Liver (tissue), 9 donors: Measurements from ENCODE around the gene CRLF1. TPM values are rescaled to one million over a fixed set of nuclear protein-coding genes. Genes with fewer than 3 reads are reported as not detected.

Experiments used
- DNase-seq: peaks from one replicate; pipeline ENCODE4 v3.0.0-alpha.2; 2017; ENCODE audit warnings: low spot score
- H3K27ac ChIP-seq, 2 donors: one replicate each; pipeline ENCODE4 v1.7.0; 2013; ENCODE audit warnings: inconsistent platforms in 2 of 2, low read length in 2 of 2, control low read depth in 1 of 2, low read depth in 1 of 2, mild to moderate bottlenecking in 1 of 2
- H3K27me3 ChIP-seq, 4 donors: one replicate each; pipeline versions ENCODE4 v1.6.1 to v1.7.0; 2013; ENCODE audit warnings: low read length in 3 of 4, inconsistent platforms in 1 of 4, mild to moderate bottlenecking in 1 of 4, moderate library complexity in 1 of 4; ENCODE audit not compliant: control insufficient read depth in 4 of 4, insufficient read depth in 4 of 4
- H3K36me3 ChIP-seq, 4 donors: one replicate each; pipeline versions ENCODE4 v1.6.1 to v1.7.0; 2013; ENCODE audit warnings: low read length in 3 of 4, mild to moderate bottlenecking in 3 of 4, low read depth in 1 of 4, moderate library complexity in 1 of 4; ENCODE audit not compliant: control insufficient read depth in 4 of 4, insufficient read depth in 3 of 4
- H3K4me1 ChIP-seq, 4 donors: one replicate each; pipeline versions ENCODE4 v1.6.1 to v1.7.0; 2013; ENCODE audit warnings: low read length in 3 of 4, mild to moderate bottlenecking in 3 of 4, moderate library complexity in 1 of 4; ENCODE audit not compliant: control insufficient read depth in 4 of 4, insufficient read depth in 4 of 4
- H3K4me3 ChIP-seq, 3 donors: one replicate each; pipeline versions ENCODE4 v1.6.1 to v1.7.0; 2013; ENCODE audit warnings: low read length in 3 of 3, control low read depth in 1 of 3, low read depth in 1 of 3, mild to moderate bottlenecking in 1 of 3
- H3K9ac ChIP-seq, 2 donors: one replicate each; pipeline ENCODE4 v1.7.0; 2013; ENCODE audit warnings: low read length in 2 of 2, mild to moderate bottlenecking in 2 of 2, moderate library complexity in 2 of 2, control low read depth in 1 of 2, low read depth in 1 of 2
- H3K9me3 ChIP-seq, 4 donors: one replicate each; pipeline versions ENCODE4 v1.6.1 to v1.7.0; 2013; ENCODE audit warnings: low read length in 3 of 4; ENCODE audit not compliant: control insufficient read depth in 4 of 4
- ATF3 ChIP-seq: IDR thresholded peaks from 2 replicates; pipeline ENCODE4 v1.6.1; 2016; ENCODE audit warnings: antibody characterized with exemption
- CTCF ChIP-seq: fragments of 150-350 bp; IDR thresholded peaks from 2 replicates; pipeline ENCODE4 v1.5.1; 2017; ENCODE audit warnings: improper control_type of control experiment, low read depth, low read length; ENCODE audit not compliant: missing input control
- GABPA ChIP-seq, 2 donors: IDR thresholded peaks in 1 of 2; conservative IDR thresholded peaks in 1 of 2; 2 replicates each; pipeline ENCODE4 v1.6.1; 2016; ENCODE audit warnings: antibody characterized with exemption in 2 of 2, mild to moderate bottlenecking in 1 of 2, moderate library complexity in 1 of 2
- HNF4A ChIP-seq, 2 donors: conservative IDR thresholded peaks; 2 replicates each; pipeline ENCODE4 v1.6.1; 2016; ENCODE audit warnings: antibody characterized with exemption in 2 of 2, mild to moderate bottlenecking in 2 of 2
- HNF4G ChIP-seq: IDR thresholded peaks from 2 replicates; pipeline ENCODE4 v1.6.1; 2016; ENCODE audit warnings: antibody characterized with exemption
- JUND ChIP-seq, 2 donors: IDR thresholded peaks; 2 replicates each; pipeline ENCODE4 v1.6.1; 2016; ENCODE audit warnings: antibody characterized with exemption in 2 of 2
- MAX ChIP-seq: IDR thresholded peaks from 2 replicates; pipeline ENCODE4 v1.6.1; 2016; ENCODE audit warnings: antibody characterized with exemption
- NR2F2 ChIP-seq: IDR thresholded peaks from 2 replicates; pipeline ENCODE4 v1.6.1; 2016; ENCODE audit warnings: antibody characterized with exemption
- RAD21 ChIP-seq, 2 donors: IDR thresholded peaks; 2 replicates each; pipeline ENCODE4 v1.6.1; 2016; ENCODE audit warnings: antibody characterized with exemption in 2 of 2, mild to moderate bottlenecking in 2 of 2
- REST ChIP-seq: IDR thresholded peaks from 2 replicates; pipeline ENCODE4 v1.6.1; 2016; ENCODE audit warnings: antibody characterized with exemption, mild to moderate bottlenecking
- RXRA ChIP-seq, 2 donors: IDR thresholded peaks; 2 replicates each; pipeline ENCODE4 v1.6.1; 2017 to 2018; ENCODE audit warnings: antibody characterized with exemption in 2 of 2, mild to moderate bottlenecking in 1 of 2
- SP1 ChIP-seq: IDR thresholded peaks from 2 replicates; pipeline ENCODE4 v1.6.1; 2018; ENCODE audit warnings: antibody characterized with exemption, mild to moderate bottlenecking
- TAF1 ChIP-seq: conservative IDR thresholded peaks from 2 replicates; pipeline ENCODE4 v1.6.1; 2016; ENCODE audit warnings: antibody characterized with exemption, mild to moderate bottlenecking
- ZBTB33 ChIP-seq: IDR thresholded peaks from 2 replicates; pipeline ENCODE4 v1.6.1; 2016; ENCODE audit warnings: antibody characterized with exemption
- WGBS: extraction: QIAGEN DNeasy Blood & Tissue Kit; methylation state at CpG from one replicate; pipeline ENCODE4 v1.1.7; 2013; 5-methylcytosine and 5-hydroxymethylcytosine counted together
- polyA plus RNA-seq, 2 donors: library from polyadenylated mRNA; stranded (reverse) in 1 of 2; unstranded in 1 of 2; fragments of 200-250 nt in 1 of 2; fragments of >200 nt in 1 of 2; fragmentation: Nextera tagmentation in 1 of 2; extraction: Ambion mirVana in 1 of 2; gene quantifications; one replicate each; pipeline versions ENCODE4 v1.2.1 to v1.2.3, GENCODE V29; 2013 to 2015
- total RNA-seq, 2 donors: library from RNA; depleted of rRNA; stranded (reverse); fragments of >200 nt; gene quantifications; one replicate each; pipeline ENCODE4 v1.2.3, GENCODE V29; 2014
- donor health status: healthy.
- donor health status: healthy.
- donor health status: healthy.
- donor health status: healthy.
- donor health status: healthy.

CRLF1 gene
- total and polyA plus RNA-seq, 4 donors: 0.49 to 1.9 (median 1.6) TPM; not detected in 1

- Histone ChIP-seq H3K27ac (no peak overlapping the region), H3K4me3 (no peak overlapping the region), H3K9me3 (no peaks in the 10 kb centered on the region), H3K4me1 (peaks cover 6 to 11% (median 9%) of the 10 kb centered on the region in 4 donors), H3K36me3 (no peaks in the 10 kb centered on the region), H3K9ac (no peak overlapping the region), H3K27me3 (peaks cover 0 to 5% (median under 1%) of the 10 kb centered on the region in 4 donors)
- DNase-seq: peak; percentile 74
- peak in 1 of 2 donors; percentile 48 for TF ChIP-seq RXRA (IDR thresholded peaks at IDR 0.05)
- TF ChIP-seq ZBTB33: no peak
- no peak for TF ChIP-seq HNF4G
- TF ChIP-seq CTCF: no peak
- no peak for TF ChIP-seq GABPA (IDR thresholded peaks at IDR 0.05 in 1 of 2, conservative IDR thresholded peaks at IDR 0.05 in 1 of 2)
- no peak for TF ChIP-seq TAF1
- TF ChIP-seq RAD21 (IDR thresholded peaks at IDR 0.05): no peak
- no peak for TF ChIP-seq SP1
- WGBS: 26% methylated on average over 21 of the region's 21 CpGs
Measured at GRCh38 chr19:18596752-18597157, 9.8 kb downstream of the CRLF1 start.

- Histone ChIP-seq H3K4me1 (peaks cover 6 to 11% (median 9%) of the 10 kb centered on the region in 4 donors), H3K27ac (no peak overlapping the region), H3K27me3 (peaks cover 0 to 5% (median under 1%) of the 10 kb centered on the region in 4 donors), H3K4me3 (no peak overlapping the region), H3K9me3 (no peaks in the 10 kb centered on the region), H3K9ac (no peak overlapping the region), H3K36me3 (peaks cover 0 to 3% (median 1%) of the 10 kb centered on the region in 4 donors)
- no peak for DNase-seq
- WGBS: 82% methylated on average over 6 of the region's 6 CpGs
- TF ChIP-seq JUND (IDR thresholded peaks at IDR 0.05): no peak
- TF ChIP-seq NR2F2: no peak
- no peak for TF ChIP-seq HNF4A (conservative IDR thresholded peaks at IDR 0.05)
- TF ChIP-seq TAF1: no peak
Measured at GRCh38 chr19:18595475-18595874, 11.1 kb downstream of the CRLF1 start.

GRCh38 chr19:18594824-18595373 is 11.7 kb downstream of the CRLF1 start:
- H3K36me3 ChIP-seq: peaks cover 0 to 3% (median 1%) of the 10 kb centered on the region in 4 donors
- H3K4me3 ChIP-seq: peak overlapping the region in 1 of 3 donors; percentile 26
- peaks cover 6 to 12% (median 9%) of the 10 kb centered on the region in 4 donors for H3K4me1 ChIP-seq
- H3K27ac ChIP-seq: no peak overlapping the region
- no peaks in the 10 kb centered on the region for H3K9me3 ChIP-seq
- no peak for DNase-seq
- 25% methylated on average over 26 of the region's 26 CpGs for WGBS
- H3K27me3 ChIP-seq: peaks cover 0 to 5% (median under 1%) of the 10 kb centered on the region in 4 donors
- no peak overlapping the region for H3K9ac ChIP-seq
- TF ChIP-seq RAD21 (IDR thresholded peaks at IDR 0.05) (no peak), ATF3 (no peak), TAF1 (no peak), SP1 (no peak), JUND (IDR thresholded peaks at IDR 0.05) (no peak), HNF4A (conservative IDR thresholded peaks at IDR 0.05) (no peak), REST (no peak), NR2F2 (no peak), GABPA (IDR thresholded peaks at IDR 0.05 in 1 of 2, conservative IDR thresholded peaks at IDR 0.05 in 1 of 2) (no peak), ZBTB33 (no peak), MAX (no peak)
